ENCODE results near the gene BAIAP2.

GRCh38 chr17:81069135-81069645, 34.2 kb downstream of the BAIAP2 start:
- TF ChIP-seq POLR2A (IDR thresholded peaks at IDR 0.05) (no peak), CTCF (IDR thresholded peaks at IDR 0.05 in 4 of 5, conservative IDR thresholded peaks at IDR 0.05 in 1 of 5) (no peak)

All from gastrocnemius medialis (tissue), 4 donors.